Neutrophil (primary cell): ENCODE measurements around the gene STK31.

Source experiments
- H3K27ac ChIP-seq: fragments of 200-600 bp; sonication (generic); 2 replicates; pipeline ENCODE4 v1.5.1; 2016; ENCODE audit warnings: mild to moderate bottlenecking, moderate library complexity
- H3K27me3 ChIP-seq: fragments of 200-600 bp; sonication (generic); 2 replicates; pipeline ENCODE4 v1.6.0; 2016; ENCODE audit warnings: mild to moderate bottlenecking
- H3K36me3 ChIP-seq: fragments of 200-600 bp; sonication (generic); 2 replicates; pipeline ENCODE4 v1.5.1; 2017
- H3K4me1 ChIP-seq, 2 experiments: fragments of 200-600 bp in 1 of 2; sonication (generic) in 1 of 2; 1 replicate in 1 of 2; 2 replicates in 1 of 2; pipeline versions ENCODE4 v1.5.1 to v1.6.1; 2013 to 2016; ENCODE audit warnings: low read depth in 1 of 2, low read length in 1 of 2, mild to moderate bottlenecking in 1 of 2, moderate library complexity in 1 of 2; ENCODE audit not compliant: control insufficient read depth in 1 of 2, insufficient read depth in 1 of 2
- H3K4me3 ChIP-seq, 2 experiments: fragments of 200-600 bp in 1 of 2; sonication (generic) in 1 of 2; 1 replicate in 1 of 2; 2 replicates in 1 of 2; pipeline ENCODE4 v1.5.1; 2013 to 2016; ENCODE audit warnings: low read depth in 1 of 2, low read length in 1 of 2, mild to moderate bottlenecking in 1 of 2, moderate library complexity in 1 of 2
- H3K9me3 ChIP-seq: fragments of 200-600 bp; sonication (generic); 2 replicates; pipeline ENCODE4 v1.5.1; 2016
- TF ChIP-seq, protein P1 (sequence below): fragments of 200-600 bp; sonication (generic); IDR thresholded peaks from 2 replicates; pipeline ENCODE4 v1.5.1; 2016; ENCODE audit warnings: antibody characterized with exemption

The STK31 gene

DNA sequence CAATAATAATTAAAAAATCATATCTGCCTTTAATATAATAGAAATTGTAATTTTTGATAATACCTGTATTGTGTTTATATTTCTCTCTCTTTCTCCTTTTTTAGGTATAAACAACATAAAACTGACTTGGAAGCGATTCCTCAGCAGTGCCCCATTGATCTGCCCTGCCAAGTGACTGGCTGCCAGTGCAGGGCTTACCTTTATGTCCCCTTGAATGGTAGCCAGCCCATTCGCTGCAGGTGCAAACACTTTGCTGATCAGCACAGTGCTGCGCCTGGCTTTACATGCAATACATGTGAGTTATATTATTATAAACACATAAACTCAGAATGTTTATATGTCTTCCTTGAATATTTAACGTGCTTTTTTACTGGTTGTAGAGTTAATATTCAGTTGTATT is 20.9 kb upstream of the STK31 start:
- peaks cover 16% of the 10 kb centered on the region for H3K36me3 ChIP-seq
- TF ChIP-seq, protein P1, sequence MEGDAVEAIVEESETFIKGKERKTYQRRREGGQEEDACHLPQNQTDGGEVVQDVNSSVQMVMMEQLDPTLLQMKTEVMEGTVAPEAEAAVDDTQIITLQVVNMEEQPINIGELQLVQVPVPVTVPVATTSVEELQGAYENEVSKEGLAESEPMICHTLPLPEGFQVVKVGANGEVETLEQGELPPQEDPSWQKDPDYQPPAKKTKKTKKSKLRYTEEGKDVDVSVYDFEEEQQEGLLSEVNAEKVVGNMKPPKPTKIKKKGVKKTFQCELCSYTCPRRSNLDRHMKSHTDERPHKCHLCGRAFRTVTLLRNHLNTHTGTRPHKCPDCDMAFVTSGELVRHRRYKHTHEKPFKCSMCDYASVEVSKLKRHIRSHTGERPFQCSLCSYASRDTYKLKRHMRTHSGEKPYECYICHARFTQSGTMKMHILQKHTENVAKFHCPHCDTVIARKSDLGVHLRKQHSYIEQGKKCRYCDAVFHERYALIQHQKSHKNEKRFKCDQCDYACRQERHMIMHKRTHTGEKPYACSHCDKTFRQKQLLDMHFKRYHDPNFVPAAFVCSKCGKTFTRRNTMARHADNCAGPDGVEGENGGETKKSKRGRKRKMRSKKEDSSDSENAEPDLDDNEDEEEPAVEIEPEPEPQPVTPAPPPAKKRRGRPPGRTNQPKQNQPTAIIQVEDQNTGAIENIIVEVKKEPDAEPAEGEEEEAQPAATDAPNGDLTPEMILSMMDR, result no peak
- no peak overlapping the region for H3K27ac ChIP-seq
- H3K27me3 ChIP-seq, result no peaks in the 10 kb centered on the region
- H3K4me3 ChIP-seq, result no peak overlapping the region
- no peaks in the 10 kb centered on the region for H3K4me1 ChIP-seq
- H3K9me3 ChIP-seq, result no peaks in the 10 kb centered on the region

DNA sequence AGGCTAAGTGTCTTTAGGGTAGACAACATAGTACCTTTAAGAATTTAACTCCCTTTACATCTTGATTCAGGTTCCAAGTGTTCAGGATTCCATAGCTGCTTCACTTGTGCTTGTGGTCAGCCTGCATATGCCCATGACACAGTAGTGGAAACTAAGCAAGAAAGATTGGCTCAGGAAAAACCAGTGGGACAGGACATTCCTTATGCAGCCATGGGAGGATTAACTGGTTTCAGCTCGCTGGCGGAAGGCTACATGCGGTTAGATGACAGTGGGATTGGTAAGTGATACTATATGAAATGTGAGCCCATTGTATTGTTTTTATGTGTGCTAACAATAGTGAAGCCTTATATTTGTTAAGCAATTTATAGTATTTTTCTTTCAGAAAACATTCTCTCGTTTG is 18.7 kb upstream of the STK31 start:
- H3K36me3 ChIP-seq, result peaks cover 16% of the 10 kb centered on the region
- H3K4me3 ChIP-seq, result no peak overlapping the region
- TF ChIP-seq, protein P1, result no peak
- H3K9me3 ChIP-seq, result no peaks in the 10 kb centered on the region
- no peaks in the 10 kb centered on the region for H3K4me1 ChIP-seq
- H3K27ac ChIP-seq, result no peak overlapping the region
- H3K27me3 ChIP-seq, result no peaks in the 10 kb centered on the region

DNA sequence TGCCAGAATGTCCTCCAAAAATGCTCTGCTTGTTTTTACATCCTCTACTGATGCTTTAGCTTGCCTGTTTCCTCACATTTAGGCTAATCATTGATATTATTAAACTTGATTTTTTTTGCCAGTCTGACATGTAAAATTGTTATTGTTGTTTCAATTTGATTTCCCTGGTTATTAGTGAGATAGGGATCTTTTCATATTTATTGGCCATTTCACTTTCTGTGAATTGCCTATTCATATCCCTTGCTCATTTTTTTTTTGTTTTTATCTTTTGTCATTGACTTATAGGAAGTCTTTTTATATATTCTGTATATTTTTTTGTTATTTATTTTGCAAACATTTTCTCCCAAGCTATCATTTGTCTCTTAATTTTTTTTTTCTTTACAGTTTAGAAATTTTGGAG is 16.8 kb upstream of the STK31 start:
- Histone ChIP-seq H3K27me3 (no peaks in the 10 kb centered on the region), H3K27ac (no peak overlapping the region), H3K36me3 (peaks cover 16% of the 10 kb centered on the region), H3K4me3 (no peak overlapping the region), H3K9me3 (no peaks in the 10 kb centered on the region), H3K4me1 (no peaks in the 10 kb centered on the region)
- TF ChIP-seq, protein P1, result no peak

DNA sequence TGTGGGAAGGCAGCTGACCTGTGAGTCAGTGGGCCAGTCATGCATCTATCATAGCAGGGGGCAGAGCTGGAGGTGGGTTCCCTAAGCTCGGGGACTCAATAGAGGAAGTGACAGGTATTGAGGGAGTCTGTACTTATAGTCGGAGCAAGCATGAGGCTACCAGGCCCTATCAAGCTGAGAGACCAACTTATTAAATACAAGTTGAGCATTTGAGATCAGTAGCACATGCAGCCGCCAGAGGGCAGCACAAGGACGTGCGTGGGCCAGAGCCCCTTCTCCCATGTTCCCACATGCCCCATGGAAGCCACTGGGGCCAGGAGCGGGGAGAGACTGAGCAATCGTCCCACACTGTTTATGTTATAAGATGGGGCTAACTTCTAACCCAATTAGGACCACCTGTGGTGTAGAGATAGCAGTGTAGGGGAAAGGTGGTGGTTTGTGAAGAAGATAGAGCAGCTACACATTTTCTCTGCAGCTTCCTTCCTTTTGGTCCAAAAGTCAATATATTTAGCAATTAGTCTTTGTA is 13.0 kb upstream of the STK31 start:
- TF ChIP-seq, protein P1, result no peak
- peaks cover 10% of the 10 kb centered on the region for H3K36me3 ChIP-seq
- no peaks in the 10 kb centered on the region for H3K4me1 ChIP-seq
- no peak overlapping the region for H3K27ac ChIP-seq
- H3K4me3 ChIP-seq, result no peak overlapping the region
- no peaks in the 10 kb centered on the region for H3K27me3 ChIP-seq
- no peaks in the 10 kb centered on the region for H3K9me3 ChIP-seq

DNA sequence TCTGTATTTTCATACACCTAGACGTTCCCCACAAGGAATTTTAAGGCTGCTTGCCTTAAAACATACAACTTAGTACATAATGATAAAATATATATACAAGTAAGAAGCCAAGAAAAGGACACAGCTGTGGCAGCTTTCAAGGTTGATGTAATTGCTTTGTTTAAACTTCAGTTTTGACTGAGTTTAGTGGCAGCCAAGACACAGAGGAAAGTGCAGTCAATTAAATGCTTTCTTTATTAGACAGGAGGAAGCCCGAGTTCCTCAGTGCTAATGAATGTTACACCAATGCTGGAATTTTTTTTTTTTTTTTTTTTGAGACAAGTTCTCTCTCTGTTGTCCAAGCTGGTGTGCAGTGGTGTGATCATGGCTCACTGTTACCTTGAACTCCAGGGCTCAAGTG is 11.2 kb upstream of the STK31 start:
- H3K36me3 ChIP-seq, result peaks cover 13% of the 10 kb centered on the region
- no peak overlapping the region for H3K27ac ChIP-seq
- H3K9me3 ChIP-seq, result no peaks in the 10 kb centered on the region
- TF ChIP-seq, protein P1, result no peak
- H3K4me1 ChIP-seq, result no peaks in the 10 kb centered on the region
- H3K27me3 ChIP-seq, result no peaks in the 10 kb centered on the region
- H3K4me3 ChIP-seq, result no peak overlapping the region

DNA sequence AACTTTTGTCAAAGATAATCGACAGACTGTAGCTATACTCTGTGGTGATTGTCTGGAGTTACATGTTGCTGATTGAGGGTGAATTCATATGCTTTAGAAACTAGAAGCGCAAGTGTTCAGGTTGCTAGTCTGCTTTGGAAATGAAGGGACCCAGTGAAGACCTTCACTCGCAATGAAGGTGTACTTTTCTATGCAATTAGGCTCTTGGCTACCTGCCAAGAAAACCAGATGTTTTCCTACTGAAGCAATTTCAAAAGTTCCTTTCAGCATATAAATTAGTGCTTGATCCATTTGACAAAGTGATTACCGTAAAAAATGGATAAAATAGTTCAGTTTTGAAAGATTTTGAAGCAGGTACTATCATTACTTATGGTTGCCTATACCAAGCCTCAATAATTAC is 10.0 kb upstream of the STK31 start:
- Histone ChIP-seq H3K27me3 (no peaks in the 10 kb centered on the region), H3K27ac (no peak overlapping the region), H3K9me3 (no peaks in the 10 kb centered on the region), H3K4me1 (no peaks in the 10 kb centered on the region), H3K4me3 (no peak overlapping the region), H3K36me3 (peaks cover 16% of the 10 kb centered on the region)
- TF ChIP-seq, protein P1, result no peak
